Embryonic facial prominence (tissue), 1 donor: ENCODE measurements around the gene GJC2.
"Not testable (repeated sequence)": the region's sequence is repeated elsewhere in the genome, so short reads cannot be mapped to it uniquely, and the experiment has no call there.

Experiments
- DNase-seq: peaks from one replicate; pipeline ENCODE4 v3.0.0-alpha.2; 2016; ENCODE audit errors: extremely low spot score

Gene GJC2

GRCh38 chr1:228149406-228150119, at the start of gene GJC2:
Gene GJC2 (plus strand): TSS chr1:228149930. CDS start chr1:228157759, 7,829 bp downstream.
- no peak for DNase-seq

GRCh38 chr1:228100822-228101613, 48.7 kb upstream of the GJC2 start:
- no peak for DNase-seq

GRCh38 chr1:228101614-228101993, 48.1 kb upstream of the GJC2 start:
- DNase-seq, result no peak

- no peak for DNase-seq
Observed at GRCh38 chr1:228101994-228102790, 47.5 kb upstream of the GJC2 start.

- DNase-seq, result peak; percentile 88
Observed at GRCh38 chr1:228102791-228103620, 46.7 kb upstream of the GJC2 start, which contains the start of gene C1orf35. Gene C1orf35 (minus strand): TSS chr1:228103325. CDS start chr1:228103227, 98 bp downstream.

- DNase-seq, result no peak
Observed at GRCh38 chr1:228104526-228105269, 45.0 kb upstream of the GJC2 start.

- no peak for DNase-seq
Observed at GRCh38 chr1:228105270-228105995, 44.3 kb upstream of the GJC2 start.

- no peak for DNase-seq
Observed at GRCh38 chr1:228105996-228106799, 43.5 kb upstream of the GJC2 start.

- DNase-seq, result no peak
Observed at GRCh38 chr1:228106800-228107054, 43.0 kb upstream of the GJC2 start.

- no peak for DNase-seq
Observed at GRCh38 chr1:228107636-228108035, 42.1 kb upstream of the GJC2 start.

GRCh38 chr1:228108055-228108690, 41.6 kb upstream of the GJC2 start:
- no peak for DNase-seq

GRCh38 chr1:228108742-228109072, 41.0 kb upstream of the GJC2 start:
- no peak for DNase-seq

GRCh38 chr1:228109073-228109961, 40.4 kb upstream of the GJC2 start, which contains the start of gene MRPL55:
Gene MRPL55 (minus strand): TSS chr1:228109299. CDS start chr1:228108260, 1,039 bp downstream.
- DNase-seq, result peak; percentile 94

- no peak for DNase-seq
Observed at GRCh38 chr1:228109962-228110488, 39.7 kb upstream of the GJC2 start.

- DNase-seq, result no peak
Observed at GRCh38 chr1:228110556-228110955, 39.2 kb upstream of the GJC2 start.

GRCh38 chr1:228111315-228111714, 38.4 kb upstream of the GJC2 start:
- not testable (repeated sequence) for DNase-seq

GRCh38 chr1:228112167-228112566, 37.6 kb upstream of the GJC2 start:
- DNase-seq, result no peak

- no peak for DNase-seq
Observed at GRCh38 chr1:228112617-228113016, 37.1 kb upstream of the GJC2 start.
